Nephron (organoid): ENCODE results near the gene CRX.

Experiments used
- H3K27ac Mint-ChIP-seq, 3 experiments: 2 replicates each; pipeline ENCODE4 v1.8.0; 2020; ENCODE audit warnings: mixed read lengths in 3 of 3, mild to moderate bottlenecking in 2 of 3, moderate library complexity in 1 of 3
- H3K27me3 Mint-ChIP-seq: 2 replicates; pipeline ENCODE4 v1.8.0; 2021; ENCODE audit warnings: low read depth, mild to moderate bottlenecking, moderate library complexity, mixed read lengths
- H3K36me3 Mint-ChIP-seq: 2 replicates; pipeline ENCODE4 v1.8.0; 2020; ENCODE audit warnings: low read depth, mixed read lengths
- H3K4me1 Mint-ChIP-seq: 2 replicates; pipeline ENCODE4 v1.8.0; 2020; ENCODE audit warnings: mixed read lengths
- H3K4me3 Mint-ChIP-seq, 3 experiments: 2 replicates each; pipeline ENCODE4 v1.8.0; 2020; ENCODE audit warnings: mild to moderate bottlenecking in 3 of 3, mixed read lengths in 3 of 3, moderate library complexity in 2 of 3
- H3K9me3 Mint-ChIP-seq: 2 replicates; pipeline ENCODE4 v1.8.0; 2020; ENCODE audit warnings: mixed read lengths
- TF ChIP-seq, protein P1 (sequence below), 3 experiments: fragments of 200-600 bp; sonication (generic); IDR thresholded peaks; one replicate each; pipeline ENCODE4 v1.5.0; 2021; ENCODE audit warnings: antibody characterized with exemption in 3 of 3; ENCODE audit not compliant: unreplicated experiment in 3 of 3

CRX gene

GRCh38 chr19:47891923-47892666 lies 70.4 kb downstream of the CRX start:
- H3K4me3 Mint-ChIP-seq: no peak overlapping the region
- H3K36me3 Mint-ChIP-seq: no peaks in the 10 kb centered on the region
- TF ChIP-seq, protein P1, sequence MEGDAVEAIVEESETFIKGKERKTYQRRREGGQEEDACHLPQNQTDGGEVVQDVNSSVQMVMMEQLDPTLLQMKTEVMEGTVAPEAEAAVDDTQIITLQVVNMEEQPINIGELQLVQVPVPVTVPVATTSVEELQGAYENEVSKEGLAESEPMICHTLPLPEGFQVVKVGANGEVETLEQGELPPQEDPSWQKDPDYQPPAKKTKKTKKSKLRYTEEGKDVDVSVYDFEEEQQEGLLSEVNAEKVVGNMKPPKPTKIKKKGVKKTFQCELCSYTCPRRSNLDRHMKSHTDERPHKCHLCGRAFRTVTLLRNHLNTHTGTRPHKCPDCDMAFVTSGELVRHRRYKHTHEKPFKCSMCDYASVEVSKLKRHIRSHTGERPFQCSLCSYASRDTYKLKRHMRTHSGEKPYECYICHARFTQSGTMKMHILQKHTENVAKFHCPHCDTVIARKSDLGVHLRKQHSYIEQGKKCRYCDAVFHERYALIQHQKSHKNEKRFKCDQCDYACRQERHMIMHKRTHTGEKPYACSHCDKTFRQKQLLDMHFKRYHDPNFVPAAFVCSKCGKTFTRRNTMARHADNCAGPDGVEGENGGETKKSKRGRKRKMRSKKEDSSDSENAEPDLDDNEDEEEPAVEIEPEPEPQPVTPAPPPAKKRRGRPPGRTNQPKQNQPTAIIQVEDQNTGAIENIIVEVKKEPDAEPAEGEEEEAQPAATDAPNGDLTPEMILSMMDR (IDR thresholded peaks at IDR 0.05; ENCODE audit: unreplicated experiment in 3 of 3): no peak
- H3K27me3 Mint-ChIP-seq: no peaks in the 10 kb centered on the region
- peaks cover 8% of the 10 kb centered on the region for H3K9me3 Mint-ChIP-seq
- H3K4me1 Mint-ChIP-seq: peaks cover 13% of the 10 kb centered on the region
- peak overlapping the region; percentile 91 to 100 (median 97) for H3K27ac Mint-ChIP-seq
